Gastrocnemius medialis (tissue), 4 donors: ENCODE data around the gene MMP11.

ENCODE experiments used
- POLR2A ChIP-seq, 2 donors: fragments of 450-650 bp; IDR thresholded peaks; one replicate each; pipeline ENCODE4 v1.6.1; 2017; ENCODE audit warnings: antibody characterized with exemption in 2 of 2, mild to moderate bottlenecking in 2 of 2, moderate library complexity in 2 of 2
- TF ChIP-seq, protein P1 (sequence below), 5 experiments: fragments of 450-650 bp in 3 of 5; fragments of 200-600 bp in 2 of 5; sonication (generic) in 2 of 5; IDR thresholded peaks in 4 of 5; conservative IDR thresholded peaks in 1 of 5; 1 replicate in 4 of 5; 2 replicates in 1 of 5; pipeline ENCODE4 v1.5.1; 2016 to 2019; ENCODE audit warnings: antibody characterized with exemption in 5 of 5, mild to moderate bottlenecking in 3 of 5, moderate library complexity in 3 of 5

DNA sequence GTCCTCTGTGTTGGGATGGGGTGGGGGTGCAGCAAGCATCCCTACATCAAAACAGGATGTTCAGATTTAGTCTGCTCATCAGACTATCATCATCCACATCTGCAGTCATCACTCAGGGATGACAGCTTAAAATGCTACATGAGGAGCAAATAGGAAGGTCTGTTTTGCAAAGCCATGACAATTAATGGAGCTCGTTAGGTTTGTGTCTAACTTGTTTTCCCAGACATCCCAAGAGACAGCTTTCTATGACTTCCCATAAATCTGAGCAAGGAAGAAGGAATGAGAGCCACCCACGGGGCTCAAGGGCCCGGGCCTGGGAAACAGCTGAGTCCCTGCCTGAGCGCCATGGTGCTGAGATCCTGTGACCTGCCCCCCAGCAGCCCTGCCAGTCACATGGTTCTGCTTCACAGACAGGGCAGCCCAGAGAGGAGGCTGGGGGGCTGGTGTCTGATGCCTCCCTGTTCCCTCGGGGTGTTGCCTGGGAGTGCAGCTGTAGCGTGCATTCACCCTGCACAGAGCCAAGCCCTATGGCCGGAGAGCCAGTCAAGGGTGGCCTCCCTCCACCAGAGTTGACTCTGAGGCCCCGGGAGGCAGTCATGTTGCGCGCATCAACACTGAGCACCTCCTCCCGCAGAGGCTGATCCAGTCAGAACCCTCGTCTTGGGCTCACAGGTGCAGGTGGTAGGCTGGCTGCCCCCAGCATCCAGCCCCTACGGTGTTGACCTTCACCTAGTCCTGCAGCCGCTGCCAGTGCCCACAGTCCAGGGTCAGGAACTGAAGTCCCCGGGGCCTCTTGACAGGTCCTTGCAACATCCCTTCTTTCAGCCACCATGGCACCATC lies 54.1 kb downstream of the MMP11 start:
- TF ChIP-seq, protein P1, sequence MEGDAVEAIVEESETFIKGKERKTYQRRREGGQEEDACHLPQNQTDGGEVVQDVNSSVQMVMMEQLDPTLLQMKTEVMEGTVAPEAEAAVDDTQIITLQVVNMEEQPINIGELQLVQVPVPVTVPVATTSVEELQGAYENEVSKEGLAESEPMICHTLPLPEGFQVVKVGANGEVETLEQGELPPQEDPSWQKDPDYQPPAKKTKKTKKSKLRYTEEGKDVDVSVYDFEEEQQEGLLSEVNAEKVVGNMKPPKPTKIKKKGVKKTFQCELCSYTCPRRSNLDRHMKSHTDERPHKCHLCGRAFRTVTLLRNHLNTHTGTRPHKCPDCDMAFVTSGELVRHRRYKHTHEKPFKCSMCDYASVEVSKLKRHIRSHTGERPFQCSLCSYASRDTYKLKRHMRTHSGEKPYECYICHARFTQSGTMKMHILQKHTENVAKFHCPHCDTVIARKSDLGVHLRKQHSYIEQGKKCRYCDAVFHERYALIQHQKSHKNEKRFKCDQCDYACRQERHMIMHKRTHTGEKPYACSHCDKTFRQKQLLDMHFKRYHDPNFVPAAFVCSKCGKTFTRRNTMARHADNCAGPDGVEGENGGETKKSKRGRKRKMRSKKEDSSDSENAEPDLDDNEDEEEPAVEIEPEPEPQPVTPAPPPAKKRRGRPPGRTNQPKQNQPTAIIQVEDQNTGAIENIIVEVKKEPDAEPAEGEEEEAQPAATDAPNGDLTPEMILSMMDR (IDR thresholded peaks at IDR 0.05 in 4 of 5, conservative IDR thresholded peaks at IDR 0.05 in 1 of 5) = no peak
- TF ChIP-seq POLR2A (IDR thresholded peaks at IDR 0.05) = no peak
